Measurements from ENCODE around the gene PRR33. TPM values are rescaled to one million over a fixed set of nuclear protein-coding genes. Genes with fewer than 3 reads are reported as not detected.

The PRR33 gene
- total RNA-seq, 2 experiments from 2014 or later = not detected

- H3K4me3 Mint-ChIP-seq = peak overlapping the region; percentile 70
- Histone ChIP-seq H3K4me3 (ENCODE audit: low read length) (peak overlapping the region; percentile 28), H3K9me3 (ENCODE audit: control insufficient read depth in 1 of 2, insufficient read depth in 1 of 2, low read length in 2 of 2) (no peaks in the 10 kb centered on the region), H3K4me1 (ENCODE audit: insufficient read depth, low read length) (peaks cover 93% of the 10 kb centered on the region), H3K36me3 (ENCODE audit: insufficient read depth, low read length) (peaks cover 7% of the 10 kb centered on the region), H3K27me3 (ENCODE audit: control insufficient read depth in 1 of 2, insufficient read depth in 2 of 2, low read length in 2 of 2) (no peaks in the 10 kb centered on the region), H3K27ac (ENCODE audit: low read depth in 1 of 2, low read length in 2 of 2) (peak overlapping the region; percentile 22 to 48)
- peaks cover 18% of the 10 kb centered on the region for H3K36me3 Mint-ChIP-seq (ENCODE audit: low read depth)
- DNase-seq (peak in 13 of 14 experiments; percentile 27 to 82 (median 42)), ATAC-seq (ENCODE audit: poor library complexity) (peak; percentile 90)
- H3K4me1 Mint-ChIP-seq (ENCODE audit: low read depth) = peaks cover 59% of the 10 kb centered on the region
- H3K27ac Mint-ChIP-seq = peak overlapping the region; percentile 86
- CTCF ChIA-PET = interaction anchor here (2.8 kb wide), 1 partner anchor 11 kb away, joined by 17 read pairs; no protein-coding TSS in a partner anchor
- intact Hi-C loops (cut with DNase I, micrococcal nuclease) = loop anchor here (2.0 kb wide), 2 partner anchors 16 to 18 kb away; partner anchors contain the start of gene LSP1 (in 1 of the 2)
- no peaks in the 10 kb centered on the region for H3K27me3 Mint-ChIP-seq
- POLR2A ChIA-PET = interaction anchor here (0.9 to 3.1 kb wide), 5 partner anchors 10 to 46 kb away, joined by 3 to 21 read pairs (median 5); partner anchors contain the start of gene LSP1
- TF ChIP-seq CTCF (IDR thresholded peaks at IDR 0.05) = no peak
- H3K9me3 Mint-ChIP-seq = no peaks in the 10 kb centered on the region
These were observed 20.8 kb downstream of the PRR33 start for GRCh38 chr11:1870721-1871466.

GRCh38 chr11:1870326-1870696 is 21.4 kb downstream of the PRR33 start:
- no peak for TF ChIP-seq CTCF (IDR thresholded peaks at IDR 0.05)
- Mint-ChIP-seq H3K9me3 (no peaks in the 10 kb centered on the region), H3K36me3 (ENCODE audit: low read depth) (peaks cover 19% of the 10 kb centered on the region), H3K4me3 (peak overlapping the region; percentile 70), H3K27me3 (no peaks in the 10 kb centered on the region), H3K4me1 (ENCODE audit: low read depth) (peaks cover 62% of the 10 kb centered on the region), H3K27ac (peak overlapping the region; percentile 86)
- CTCF ChIA-PET = interaction anchor here (2.8 kb wide), 1 partner anchor 12 kb away, joined by 17 read pairs; no protein-coding TSS in a partner anchor
- H3K27me3 ChIP-seq (ENCODE audit: control insufficient read depth in 1 of 2, insufficient read depth in 2 of 2, low read length in 2 of 2) = no peaks in the 10 kb centered on the region
- H3K9me3 ChIP-seq (ENCODE audit: control insufficient read depth in 1 of 2, insufficient read depth in 1 of 2, low read length in 2 of 2) = no peaks in the 10 kb centered on the region
- H3K4me3 ChIP-seq (ENCODE audit: low read length) = peak overlapping the region; percentile 28
- no peak for DNase-seq
- no peak for ATAC-seq (ENCODE audit: poor library complexity)
- H3K36me3 ChIP-seq (ENCODE audit: insufficient read depth, low read length) = peaks cover 4% of the 10 kb centered on the region
- H3K27ac ChIP-seq (ENCODE audit: low read depth in 1 of 2, low read length in 2 of 2) = no peak overlapping the region
- POLR2A ChIA-PET = interaction anchor here (0.9 to 3.1 kb wide), 5 partner anchors 11 to 46 kb away, joined by 3 to 21 read pairs (median 5); partner anchors contain the start of gene LSP1
- intact Hi-C loops (cut with DNase I, micrococcal nuclease) = loop anchor here (2.0 kb wide), 2 partner anchors 16 to 18 kb away; partner anchors contain the start of gene LSP1 (in 1 of the 2)
- peaks cover 92% of the 10 kb centered on the region for H3K4me1 ChIP-seq (ENCODE audit: insufficient read depth, low read length)

- no peaks in the 10 kb centered on the region for H3K27me3 Mint-ChIP-seq
- no peak for DNase-seq
- peaks cover 92% of the 10 kb centered on the region for H3K4me1 ChIP-seq (ENCODE audit: insufficient read depth, low read length)
- no peak overlapping the region for H3K27ac ChIP-seq (ENCODE audit: low read depth in 1 of 2, low read length in 2 of 2)
- TF ChIP-seq CTCF (IDR thresholded peaks at IDR 0.05) = no peak
- peak overlapping the region; percentile 70 for H3K4me3 Mint-ChIP-seq
- intact Hi-C loops (cut with DNase I, micrococcal nuclease) = loop anchor here (2.0 kb wide), 2 partner anchors 15 to 17 kb away; partner anchors contain the start of gene LSP1 (in 1 of the 2)
- no peak overlapping the region for H3K4me3 ChIP-seq (ENCODE audit: low read length)
- H3K27me3 ChIP-seq (ENCODE audit: control insufficient read depth in 1 of 2, insufficient read depth in 2 of 2, low read length in 2 of 2) = no peaks in the 10 kb centered on the region
- peaks cover 62% of the 10 kb centered on the region for H3K4me1 Mint-ChIP-seq (ENCODE audit: low read depth)
- H3K36me3 ChIP-seq (ENCODE audit: insufficient read depth, low read length) = no peaks in the 10 kb centered on the region
- peak overlapping the region; percentile 86 for H3K27ac Mint-ChIP-seq
- no peaks in the 10 kb centered on the region for H3K9me3 ChIP-seq (ENCODE audit: control insufficient read depth in 1 of 2, insufficient read depth in 1 of 2, low read length in 2 of 2)
- peaks cover 18% of the 10 kb centered on the region for H3K36me3 Mint-ChIP-seq (ENCODE audit: low read depth)
- ChIA-PET CTCF (interaction anchor here (1.7 to 2.8 kb wide), 2 partner anchors 12 to 17 kb away, joined by 4 to 17 read pairs; no protein-coding TSS in a partner anchor), POLR2A (interaction anchor here (1.2 to 3.1 kb wide), 5 partner anchors 16 to 45 kb away, joined by 3 to 21 read pairs (median 7); partner anchors contain the start of gene LSP1)
- no peaks in the 10 kb centered on the region for H3K9me3 Mint-ChIP-seq
- no peak for ATAC-seq (ENCODE audit: poor library complexity)
These were observed 22.0 kb downstream of the PRR33 start for GRCh38 chr11:1869427-1870325.

Data from CD4-positive, alpha-beta T cell (primary cell).